GM12874 (cell line): Measurements from ENCODE around the gene DCAF8.

ENCODE experiments used
- TF ChIP-seq, protein P1 (sequence below): IDR thresholded peaks from 2 replicates; pipeline ENCODE4 v1.5.1; 2011; ENCODE audit warnings: low read depth, mild to moderate bottlenecking, control low read depth, low read length, moderate library complexity; ENCODE audit not compliant: insufficient read depth

Gene DCAF8

DNA sequence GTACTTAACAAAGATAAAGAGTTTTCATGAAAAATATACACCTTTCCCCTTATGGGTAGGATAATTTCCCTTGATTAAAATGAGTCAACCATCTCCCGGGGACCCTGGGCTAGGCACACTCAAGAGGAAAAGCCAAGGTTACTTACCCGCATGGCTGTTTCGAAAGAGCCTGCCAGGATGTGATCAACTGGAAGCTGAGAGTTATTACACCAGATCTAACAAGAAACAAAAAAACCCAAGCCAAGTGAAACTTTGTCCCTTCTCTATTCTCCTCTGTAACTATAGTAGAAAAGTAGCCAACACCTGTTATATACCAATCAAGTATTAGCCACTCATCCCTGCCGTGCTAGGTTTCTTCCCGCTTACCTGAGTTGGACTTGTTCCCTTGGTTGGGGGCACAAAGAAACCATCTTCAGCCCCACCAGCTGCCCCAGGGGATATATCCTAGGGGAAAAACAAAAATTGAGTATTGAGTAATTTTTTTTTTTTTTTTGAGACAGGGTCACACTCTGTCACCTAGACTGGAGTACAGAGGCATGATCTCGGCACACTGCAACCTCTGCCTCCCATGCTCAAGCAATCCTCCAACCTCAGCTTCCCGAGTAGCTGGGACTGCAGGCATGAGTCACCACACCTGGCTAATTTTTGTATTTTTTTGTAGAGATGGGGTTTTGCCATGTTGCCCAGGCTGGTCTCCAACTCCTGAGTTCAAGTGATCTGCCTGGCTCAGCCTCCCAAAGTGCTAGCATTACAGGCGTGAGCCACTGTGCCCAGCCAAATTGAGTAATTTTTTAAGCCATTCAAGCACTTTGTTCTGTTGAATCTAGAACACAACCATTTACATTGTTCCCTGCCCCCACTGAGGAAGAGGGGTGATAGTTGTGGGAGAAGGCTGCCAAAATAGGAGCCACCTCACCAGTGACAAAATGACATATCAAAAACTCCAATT is 30.9 kb upstream of the DCAF8 start:
- TF ChIP-seq, protein P1, sequence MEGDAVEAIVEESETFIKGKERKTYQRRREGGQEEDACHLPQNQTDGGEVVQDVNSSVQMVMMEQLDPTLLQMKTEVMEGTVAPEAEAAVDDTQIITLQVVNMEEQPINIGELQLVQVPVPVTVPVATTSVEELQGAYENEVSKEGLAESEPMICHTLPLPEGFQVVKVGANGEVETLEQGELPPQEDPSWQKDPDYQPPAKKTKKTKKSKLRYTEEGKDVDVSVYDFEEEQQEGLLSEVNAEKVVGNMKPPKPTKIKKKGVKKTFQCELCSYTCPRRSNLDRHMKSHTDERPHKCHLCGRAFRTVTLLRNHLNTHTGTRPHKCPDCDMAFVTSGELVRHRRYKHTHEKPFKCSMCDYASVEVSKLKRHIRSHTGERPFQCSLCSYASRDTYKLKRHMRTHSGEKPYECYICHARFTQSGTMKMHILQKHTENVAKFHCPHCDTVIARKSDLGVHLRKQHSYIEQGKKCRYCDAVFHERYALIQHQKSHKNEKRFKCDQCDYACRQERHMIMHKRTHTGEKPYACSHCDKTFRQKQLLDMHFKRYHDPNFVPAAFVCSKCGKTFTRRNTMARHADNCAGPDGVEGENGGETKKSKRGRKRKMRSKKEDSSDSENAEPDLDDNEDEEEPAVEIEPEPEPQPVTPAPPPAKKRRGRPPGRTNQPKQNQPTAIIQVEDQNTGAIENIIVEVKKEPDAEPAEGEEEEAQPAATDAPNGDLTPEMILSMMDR = no peak

DNA sequence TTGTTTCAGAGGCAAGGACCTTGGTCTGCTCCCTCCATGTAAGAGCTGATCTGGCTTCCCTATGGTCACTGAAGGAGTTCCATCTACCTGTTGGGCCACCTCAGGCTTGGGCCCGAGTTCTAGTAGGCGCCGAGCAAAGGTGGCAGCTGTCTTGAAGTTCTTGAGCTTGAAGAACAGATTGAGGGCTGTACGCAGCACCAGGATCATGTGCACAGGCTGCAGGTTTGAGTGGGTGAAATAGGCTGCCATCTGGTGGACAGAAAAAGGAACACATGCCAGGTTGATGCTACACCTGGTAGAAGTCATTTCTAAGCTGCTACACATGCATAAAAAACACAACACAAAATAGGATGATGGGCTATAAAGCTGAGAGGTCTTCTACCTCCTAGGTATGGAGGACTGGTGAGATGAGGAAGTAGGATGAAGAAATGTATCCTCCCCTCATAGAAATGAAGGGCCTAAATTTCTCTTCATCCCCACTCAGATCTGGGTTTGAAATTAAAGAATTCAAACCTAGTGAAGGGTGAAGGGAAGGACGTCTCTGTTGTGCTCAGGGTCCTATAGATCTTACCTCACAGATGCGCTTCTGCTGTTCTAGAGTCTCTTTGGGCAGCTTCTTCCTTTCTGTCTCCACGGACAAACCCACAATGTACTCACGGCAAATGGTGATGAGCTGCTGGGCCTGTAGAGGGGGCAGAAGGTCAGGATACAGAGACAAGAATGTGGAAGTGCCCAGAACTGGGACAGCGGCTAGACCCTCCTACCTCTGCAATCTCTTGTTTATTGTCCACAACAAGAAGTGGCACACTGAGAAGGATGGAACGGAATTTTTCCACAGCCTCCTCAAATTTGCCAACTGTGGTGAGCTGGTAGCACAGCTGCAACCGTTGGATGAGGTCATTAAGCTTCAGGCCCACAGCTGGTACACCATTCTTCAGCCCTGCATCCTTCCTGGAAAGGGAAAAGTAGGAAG is 29.2 kb upstream of the DCAF8 start:
- TF ChIP-seq, protein P1 = peak; percentile 79

DNA sequence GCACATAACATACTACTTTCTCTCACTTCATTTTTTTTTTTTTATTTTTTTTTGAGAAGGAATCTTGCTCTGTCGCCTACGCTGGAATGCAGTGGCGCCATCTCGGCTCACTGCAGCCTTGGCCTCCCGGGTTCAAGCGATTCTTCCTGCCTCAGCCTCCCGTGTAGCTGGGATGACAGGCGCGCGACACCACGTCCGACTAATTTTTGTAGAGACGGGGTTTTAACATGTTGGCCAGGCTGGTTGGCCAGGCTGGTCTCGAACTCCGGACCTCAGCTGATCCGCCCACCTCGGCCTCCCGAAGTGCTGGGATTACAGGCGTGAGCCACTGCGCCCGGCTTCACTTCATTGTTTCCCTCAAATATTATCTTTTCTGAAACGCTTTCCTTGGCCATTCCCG is 23.2 kb upstream of the DCAF8 start:
- TF ChIP-seq, protein P1 = no peak

DNA sequence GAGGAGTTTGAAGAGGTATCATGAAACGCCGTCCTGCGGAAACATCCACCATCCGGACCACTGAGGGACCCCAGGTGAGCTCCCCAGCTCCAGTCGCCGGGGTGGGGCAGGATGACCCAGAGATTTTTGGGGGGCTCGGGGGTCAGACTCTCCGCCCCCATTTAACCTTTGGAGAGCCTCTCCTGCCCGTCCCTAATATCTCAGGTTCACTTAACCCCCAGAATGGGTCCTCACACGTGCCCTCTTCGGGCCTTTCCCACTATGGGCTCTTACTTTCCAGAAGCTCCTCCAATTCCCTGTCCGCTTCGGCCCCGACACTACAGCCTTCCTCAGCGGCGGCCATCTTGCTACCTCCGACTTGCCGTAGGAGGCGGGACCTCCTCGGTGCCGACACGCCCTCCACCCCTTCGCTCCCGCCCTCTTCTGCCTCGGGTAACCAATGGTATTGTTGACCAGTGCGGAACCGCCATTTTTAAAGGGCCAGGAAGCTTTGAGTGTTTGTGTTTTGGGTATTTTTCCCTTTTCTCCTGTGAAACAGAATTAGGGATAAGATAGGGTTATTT is 22.5 kb upstream of the DCAF8 start, which contains the start of gene PEX19:
PEX19 (minus strand) TSS at position 352 of the 563 bp plus-strand sequence; CDS start at position 343, 9 bp downstream.
- TF ChIP-seq, protein P1 = no peak

DNA sequence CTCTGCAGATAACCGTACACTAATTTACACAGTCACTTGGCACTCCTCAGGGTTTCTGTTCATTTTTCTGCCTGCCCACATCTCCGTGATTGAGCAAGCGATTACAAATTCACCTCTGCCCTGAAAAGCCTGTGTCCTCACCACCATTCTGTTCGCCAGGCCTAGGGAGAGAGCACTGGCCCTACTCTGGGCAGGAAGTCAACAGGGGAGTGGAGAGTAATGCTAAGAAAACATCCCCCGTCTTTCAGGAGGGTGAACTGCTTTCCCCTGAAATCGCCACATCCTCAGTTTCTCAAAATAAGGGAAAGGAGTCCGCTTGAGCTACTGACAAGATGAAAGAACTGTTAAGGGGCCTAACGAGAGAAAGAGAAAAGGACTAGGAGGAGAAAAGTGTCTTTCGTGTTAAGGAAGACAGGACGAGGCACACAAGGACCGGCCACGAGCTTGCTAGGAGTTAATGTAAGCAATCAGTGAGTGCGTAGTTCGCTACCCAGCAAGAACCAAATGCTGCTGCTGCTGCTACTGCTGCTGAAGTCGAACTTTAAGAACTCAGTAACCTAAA is 22.0 kb upstream of the DCAF8 start:
- TF ChIP-seq, protein P1 = no peak

DNA sequence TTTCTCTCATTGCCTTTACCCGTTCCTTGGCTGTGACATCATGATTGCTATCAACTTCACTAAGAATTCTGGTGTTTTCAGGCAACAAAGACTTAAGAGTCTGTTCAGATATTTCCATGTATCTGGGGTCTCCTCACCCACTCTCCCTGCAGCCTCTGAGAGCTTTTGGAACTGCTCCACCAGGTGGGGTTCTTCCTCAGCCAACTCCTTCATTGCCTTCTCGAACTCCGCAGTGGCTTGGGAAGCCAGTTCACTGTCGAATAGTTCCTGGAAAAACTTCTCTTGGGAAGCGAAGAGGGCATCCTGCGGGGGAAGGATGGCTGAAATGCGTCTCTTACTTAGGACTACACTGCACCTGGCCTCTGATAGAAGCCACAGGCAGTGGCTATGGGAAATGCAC is 20.5 kb upstream of the DCAF8 start:
- TF ChIP-seq, protein P1 = no peak
